Left lung (tissue), 10 donors: Measurements from ENCODE around the gene AGK. TPM values are rescaled to one million over a fixed set of nuclear protein-coding genes. Genes with fewer than 3 reads are reported as not detected.

ENCODE experiments used
- ATAC-seq: fragments of 200-7000 bp; cut with Tn5 transposase; one replicate; pipeline ENCODE4 v1.9.1; 2020; ENCODE audit warnings: moderate library complexity
- DNase-seq, 4 donors: peaks; one replicate each; pipeline ENCODE4 v3.0.0-alpha.2; 2013 to 2020
- H3K27ac ChIP-seq, 2 donors: fragments of 200-600 bp; sonication (generic) in 1 of 2; one replicate each; pipeline versions ENCODE4 v1.5.0 to v1.8.0; 2020 to 2021
- H3K27me3 ChIP-seq, 2 donors: fragments of 200-600 bp; sonication (generic) in 1 of 2; one replicate each; pipeline versions ENCODE4 v1.5.0 to v1.8.0; 2020 to 2021
- H3K36me3 ChIP-seq, 2 donors: fragments of 200-600 bp; sonication (generic) in 1 of 2; one replicate each; pipeline versions ENCODE4 v1.5.0 to v1.8.0; 2020 to 2021
- H3K4me1 ChIP-seq, 2 donors: fragments of 200-600 bp; one replicate each; pipeline ENCODE4 v1.8.0; 2021
- H3K4me3 ChIP-seq, 2 donors: fragments of 200-600 bp; sonication (generic) in 1 of 2; one replicate each; pipeline versions ENCODE4 v1.5.0 to v1.8.0; 2020 to 2021; ENCODE audit warnings: mild to moderate bottlenecking in 1 of 2
- H3K9me3 ChIP-seq, 2 donors: fragments of 200-600 bp; sonication (generic) in 1 of 2; one replicate each; pipeline versions ENCODE4 v1.5.0 to v1.8.0; 2020 to 2021
- CTCF ChIP-seq, 2 donors: fragments of 200-600 bp; sonication (generic) in 1 of 2; IDR thresholded peaks; one replicate each; pipeline versions ENCODE4 v1.5.0 to v1.8.0; 2021; ENCODE audit warnings: antibody characterized with exemption in 2 of 2
- intact Hi-C, 2 donors: fragments of 100-400 bp; cut with DNase I; formaldehyde crosslinking; loops; one replicate each; pipeline versions ENCODE4 v1.11.2 to v1.14.2; 2022
- polyA plus RNA-seq, 6 donors: library from polyadenylated mRNA; unstranded; fragments of 120-200 nt; gene quantifications; one replicate each; pipeline ENCODE4 v1.2.1, GENCODE V29; 2013; ENCODE audit not compliant: insufficient read length in 6 of 6
- total RNA-seq, 2 donors: library from RNA; stranded (reverse); fragmentation: NEBNext Ultra II Directional; extraction: Animal tissue kit (Norgen Biotek cat#: 25700); gene quantifications; one replicate each; pipeline ENCODE4 v1.2.1, GENCODE V29; 2021
- donor health status: DM: no; HTN: yes; CAD: no.
- donor health status: DM: no; HTN: no; CAD: no.

Gene AGK
- total and polyA plus RNA-seq, 8 donors = 24.4 to 40.6 (median 36.8) TPM

GRCh38 chr7:141585592-141586510 is 34.6 kb downstream of the AGK start:
- no peak for TF ChIP-seq CTCF (IDR thresholded peaks at IDR 0.05)
- Histone ChIP-seq H3K4me1 (peaks cover 0 to 8% of the 10 kb centered on the region in 2 donors), H3K27me3 (no peaks in the 10 kb centered on the region), H3K9me3 (no peaks in the 10 kb centered on the region), H3K4me3 (no peak overlapping the region), H3K27ac (peak overlapping the region; percentile 34 to 42), H3K36me3 (no peaks in the 10 kb centered on the region)
- ATAC-seq (peak; percentile 96), DNase-seq (no peak)
- intact Hi-C loops = no loop called here

- Histone ChIP-seq H3K9me3 (no peaks in the 10 kb centered on the region), H3K27me3 (no peaks in the 10 kb centered on the region), H3K36me3 (no peaks in the 10 kb centered on the region), H3K4me3 (no peak overlapping the region), H3K4me1 (peaks cover 0 to 8% of the 10 kb centered on the region in 2 donors), H3K27ac (peak overlapping the region in 1 of 2 donors; percentile 37)
- intact Hi-C loops = no loop called here
- DNase-seq (no peak), ATAC-seq (no peak)
- TF ChIP-seq CTCF (IDR thresholded peaks at IDR 0.05) = no peak
Observed at GRCh38 chr7:141586878-141587277, 35.7 kb downstream of the AGK start.

- no peaks in the 10 kb centered on the region for H3K27me3 ChIP-seq
- ATAC-seq = no peak
- intact Hi-C loops = no loop called here
- peaks cover 0 to 8% of the 10 kb centered on the region in 2 donors for H3K4me1 ChIP-seq
- no peak for TF ChIP-seq CTCF (IDR thresholded peaks at IDR 0.05)
- no peaks in the 10 kb centered on the region for H3K9me3 ChIP-seq
- H3K36me3 ChIP-seq = no peaks in the 10 kb centered on the region
- no peak for DNase-seq
- no peak overlapping the region for H3K4me3 ChIP-seq
- no peak overlapping the region for H3K27ac ChIP-seq
Observed at GRCh38 chr7:141587304-141587703, 36.1 kb downstream of the AGK start.

- Histone ChIP-seq H3K4me1 (peaks cover 0 to 8% of the 10 kb centered on the region in 2 donors), H3K27me3 (no peaks in the 10 kb centered on the region), H3K27ac (no peak overlapping the region), H3K4me3 (no peak overlapping the region), H3K9me3 (no peaks in the 10 kb centered on the region), H3K36me3 (peaks cover 0 to under 1% of the 10 kb centered on the region in 2 donors)
- DNase-seq (no peak), ATAC-seq (no peak)
- intact Hi-C loops = no loop called here
- TF ChIP-seq CTCF (IDR thresholded peaks at IDR 0.05) = no peak
Observed at GRCh38 chr7:141588912-141589311, 37.7 kb downstream of the AGK start.

- Histone ChIP-seq H3K27ac (no peak overlapping the region), H3K4me3 (no peak overlapping the region), H3K9me3 (no peaks in the 10 kb centered on the region), H3K27me3 (no peaks in the 10 kb centered on the region), H3K36me3 (peaks cover 0 to 9% of the 10 kb centered on the region in 2 donors), H3K4me1 (peaks cover 0 to 8% of the 10 kb centered on the region in 2 donors)
- TF ChIP-seq CTCF (IDR thresholded peaks at IDR 0.05) = no peak
- DNase-seq (no peak), ATAC-seq (no peak)
- intact Hi-C loops = no loop called here
Observed at GRCh38 chr7:141590071-141590470, 38.9 kb downstream of the AGK start.
